ENCODE data around the gene EXOC6B.
"Not testable (repeated sequence)": the region's sequence is repeated elsewhere in the genome, so short reads cannot be mapped to it uniquely, and the experiment has no call there.

EXOC6B gene

GRCh38 chr2:72438364-72438763, 387.5 kb downstream of the EXOC6B start:
- no peaks in the 10 kb centered on the region for H3K4me1 Mint-ChIP-seq
- H3K4me3 Mint-ChIP-seq, result no peak overlapping the region
- H3K27ac Mint-ChIP-seq, result no peak overlapping the region
- TF ChIP-seq, protein P1, sequence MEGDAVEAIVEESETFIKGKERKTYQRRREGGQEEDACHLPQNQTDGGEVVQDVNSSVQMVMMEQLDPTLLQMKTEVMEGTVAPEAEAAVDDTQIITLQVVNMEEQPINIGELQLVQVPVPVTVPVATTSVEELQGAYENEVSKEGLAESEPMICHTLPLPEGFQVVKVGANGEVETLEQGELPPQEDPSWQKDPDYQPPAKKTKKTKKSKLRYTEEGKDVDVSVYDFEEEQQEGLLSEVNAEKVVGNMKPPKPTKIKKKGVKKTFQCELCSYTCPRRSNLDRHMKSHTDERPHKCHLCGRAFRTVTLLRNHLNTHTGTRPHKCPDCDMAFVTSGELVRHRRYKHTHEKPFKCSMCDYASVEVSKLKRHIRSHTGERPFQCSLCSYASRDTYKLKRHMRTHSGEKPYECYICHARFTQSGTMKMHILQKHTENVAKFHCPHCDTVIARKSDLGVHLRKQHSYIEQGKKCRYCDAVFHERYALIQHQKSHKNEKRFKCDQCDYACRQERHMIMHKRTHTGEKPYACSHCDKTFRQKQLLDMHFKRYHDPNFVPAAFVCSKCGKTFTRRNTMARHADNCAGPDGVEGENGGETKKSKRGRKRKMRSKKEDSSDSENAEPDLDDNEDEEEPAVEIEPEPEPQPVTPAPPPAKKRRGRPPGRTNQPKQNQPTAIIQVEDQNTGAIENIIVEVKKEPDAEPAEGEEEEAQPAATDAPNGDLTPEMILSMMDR (IDR thresholded peaks at IDR 0.05; ENCODE audit: unreplicated experiment in 3 of 3), result no peak
- peaks cover 36% of the 10 kb centered on the region for H3K36me3 Mint-ChIP-seq (ENCODE audit: low read depth)
- no peaks in the 10 kb centered on the region for H3K27me3 Mint-ChIP-seq (ENCODE audit: low read depth)
- H3K9me3 Mint-ChIP-seq, result peaks cover 44% of the 10 kb centered on the region

GRCh38 chr2:72431737-72432136, 394.1 kb downstream of the EXOC6B start:
- no peaks in the 10 kb centered on the region for H3K4me1 Mint-ChIP-seq
- TF ChIP-seq, protein P1 (IDR thresholded peaks at IDR 0.05; ENCODE audit: unreplicated experiment in 3 of 3), result no peak
- H3K27ac Mint-ChIP-seq, result no peak overlapping the region
- peaks cover 34% of the 10 kb centered on the region for H3K9me3 Mint-ChIP-seq
- H3K27me3 Mint-ChIP-seq (ENCODE audit: low read depth), result no peaks in the 10 kb centered on the region
- peaks cover 16% of the 10 kb centered on the region for H3K36me3 Mint-ChIP-seq (ENCODE audit: low read depth)
- H3K4me3 Mint-ChIP-seq, result no peak overlapping the region

GRCh38 chr2:72427022-72427861, 398.6 kb downstream of the EXOC6B start:
- Mint-ChIP-seq H3K27ac (no peak overlapping the region), H3K36me3 (ENCODE audit: low read depth) (peaks cover 14% of the 10 kb centered on the region), H3K4me3 (no peak overlapping the region), H3K4me1 (no peaks in the 10 kb centered on the region), H3K27me3 (ENCODE audit: low read depth) (no peaks in the 10 kb centered on the region), H3K9me3 (peaks cover 1% of the 10 kb centered on the region)
- TF ChIP-seq, protein P1 (IDR thresholded peaks at IDR 0.05; ENCODE audit: unreplicated experiment in 3 of 3), result no peak

DNA sequence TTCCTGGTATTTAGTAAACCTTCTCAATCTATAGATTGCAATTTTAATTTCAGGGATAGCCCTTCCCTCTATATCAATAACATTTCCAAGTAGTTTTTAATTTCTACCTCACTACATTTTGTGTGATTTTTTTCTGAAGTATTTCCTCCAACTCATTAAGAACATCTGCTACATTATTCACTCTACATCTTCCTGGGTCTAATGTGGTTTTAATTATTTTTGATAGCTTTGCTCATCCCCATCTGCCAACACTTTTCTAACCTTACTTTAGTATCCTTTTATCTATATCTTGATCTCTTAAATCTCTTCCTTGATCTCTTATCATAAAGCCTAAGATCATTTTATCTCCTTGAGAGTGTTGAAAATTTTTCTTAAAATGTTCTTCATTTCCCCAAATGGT, 399.8 kb downstream of the EXOC6B start:
- no peaks in the 10 kb centered on the region for H3K4me1 Mint-ChIP-seq
- TF ChIP-seq, protein P1 (IDR thresholded peaks at IDR 0.05; ENCODE audit: unreplicated experiment in 3 of 3), result no peak
- H3K27ac Mint-ChIP-seq, result no peak overlapping the region
- H3K36me3 Mint-ChIP-seq (ENCODE audit: low read depth), result peaks cover 18% of the 10 kb centered on the region
- H3K4me3 Mint-ChIP-seq, result no peak overlapping the region
- no peaks in the 10 kb centered on the region for H3K27me3 Mint-ChIP-seq (ENCODE audit: low read depth)
- H3K9me3 Mint-ChIP-seq, result peaks cover 4% of the 10 kb centered on the region

DNA sequence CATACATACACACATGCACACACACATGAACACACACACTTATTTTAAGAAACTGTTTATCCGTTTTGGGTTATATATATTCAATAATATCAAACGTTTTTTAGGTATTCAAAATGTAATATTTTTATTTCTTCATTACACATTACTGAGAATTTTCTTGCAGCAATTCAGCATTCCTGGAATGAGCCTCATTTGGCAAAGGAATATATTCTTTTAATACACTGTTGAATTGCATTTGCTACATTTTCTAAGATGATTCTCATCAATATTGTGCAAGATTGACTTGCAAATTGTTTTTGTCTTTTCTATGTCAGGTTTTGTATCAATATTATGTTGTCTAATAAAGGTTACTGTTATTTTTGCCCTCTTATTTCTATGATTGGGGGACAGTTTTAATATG, 402.1 kb downstream of the EXOC6B start:
- H3K4me1 Mint-ChIP-seq, result no peaks in the 10 kb centered on the region
- H3K36me3 Mint-ChIP-seq (ENCODE audit: low read depth), result peaks cover 27% of the 10 kb centered on the region
- peaks cover 16% of the 10 kb centered on the region for H3K9me3 Mint-ChIP-seq
- TF ChIP-seq, protein P1 (IDR thresholded peaks at IDR 0.05; ENCODE audit: unreplicated experiment in 3 of 3), result no peak
- no peak overlapping the region for H3K27ac Mint-ChIP-seq
- H3K27me3 Mint-ChIP-seq (ENCODE audit: low read depth), result no peaks in the 10 kb centered on the region
- no peak overlapping the region for H3K4me3 Mint-ChIP-seq

- H3K4me3 Mint-ChIP-seq; H3K4me1 Mint-ChIP-seq; H3K27me3 Mint-ChIP-seq (ENCODE audit: low read depth); H3K27ac Mint-ChIP-seq: not testable (repeated sequence)
- Mint-ChIP-seq H3K36me3 (ENCODE audit: low read depth) (peaks cover 27% of the 10 kb centered on the region), H3K9me3 (peaks cover 16% of the 10 kb centered on the region)
Observed at GRCh38 chr2:72421771-72422379, 404.0 kb downstream of the EXOC6B start.
